ENCODE data around the gene ZNF135. TPM values are rescaled to one million over a fixed set of nuclear protein-coding genes. Genes with fewer than 3 reads are reported as not detected.

ZNF135 gene
- total and polyA plus RNA-seq, 5 donors from 2014 or later: 0.15 to 2.7 (median 0.82) TPM

- no peaks in the 10 kb centered on the region for H3K36me3 ChIP-seq (ENCODE audit: control insufficient read depth, insufficient read depth, low read length)
- H3K27ac ChIP-seq (ENCODE audit: insufficient read depth, low read length, poor library complexity, severe bottlenecking): no peak overlapping the region
- H3K4me1 Mint-ChIP-seq: peaks cover 0 to 3% (median 0%) of the 10 kb centered on the region in 4 donors
- DNase-seq (no peak), ATAC-seq (ENCODE audit: low read depth in 2 of 2) (no peak)
- no peak overlapping the region for H3K27ac Mint-ChIP-seq
- H3K9me3 ChIP-seq (ENCODE audit: control insufficient read depth in 2 of 2, low read length in 2 of 2): peaks cover 16 to 79% of the 10 kb centered on the region in 2 experiments
- H3K36me3 Mint-ChIP-seq: peaks cover 3% of the 10 kb centered on the region
- H3K4me1 ChIP-seq (ENCODE audit: control insufficient read depth, insufficient read depth, low read length, poor library complexity, severe bottlenecking): no peaks in the 10 kb centered on the region
- H3K27me3 Mint-ChIP-seq: no peaks in the 10 kb centered on the region
- no peaks in the 10 kb centered on the region for H3K27me3 ChIP-seq (ENCODE audit: control insufficient read depth, insufficient read depth, low read length)
- peaks cover 0 to 37% (median 3%) of the 10 kb centered on the region in 7 donors for H3K9me3 Mint-ChIP-seq
- H3K4me3 ChIP-seq (ENCODE audit: low read depth, low read length): no peak overlapping the region
- no peak overlapping the region for H3K4me3 Mint-ChIP-seq
These were observed 28.0 kb downstream of the ZNF135 start for GRCh38 chr19:58086825-58087710.

- Mint-ChIP-seq H3K4me1 (peaks cover 0 to 3% (median 0%) of the 10 kb centered on the region in 4 donors), H3K9me3 (peaks cover 0 to 36% (median 3%) of the 10 kb centered on the region in 7 donors), H3K27ac (no peak overlapping the region), H3K4me3 (no peak overlapping the region), H3K27me3 (no peaks in the 10 kb centered on the region), H3K36me3 (peaks cover 6% of the 10 kb centered on the region)
- no peaks in the 10 kb centered on the region for H3K4me1 ChIP-seq (ENCODE audit: control insufficient read depth, insufficient read depth, low read length, poor library complexity, severe bottlenecking)
- ATAC-seq (ENCODE audit: low read depth in 2 of 2) (no peak), DNase-seq (no peak)
- H3K4me3 ChIP-seq (ENCODE audit: low read depth, low read length): no peak overlapping the region
- H3K27me3 ChIP-seq (ENCODE audit: control insufficient read depth, insufficient read depth, low read length): no peaks in the 10 kb centered on the region
- H3K9me3 ChIP-seq (ENCODE audit: control insufficient read depth in 2 of 2, low read length in 2 of 2): peaks cover 9 to 77% of the 10 kb centered on the region in 2 experiments
- H3K27ac ChIP-seq (ENCODE audit: insufficient read depth, low read length, poor library complexity, severe bottlenecking): no peak overlapping the region
- no peaks in the 10 kb centered on the region for H3K36me3 ChIP-seq (ENCODE audit: control insufficient read depth, insufficient read depth, low read length)
These were observed 29.5 kb downstream of the ZNF135 start for GRCh38 chr19:58088521-58089052.

DNA sequence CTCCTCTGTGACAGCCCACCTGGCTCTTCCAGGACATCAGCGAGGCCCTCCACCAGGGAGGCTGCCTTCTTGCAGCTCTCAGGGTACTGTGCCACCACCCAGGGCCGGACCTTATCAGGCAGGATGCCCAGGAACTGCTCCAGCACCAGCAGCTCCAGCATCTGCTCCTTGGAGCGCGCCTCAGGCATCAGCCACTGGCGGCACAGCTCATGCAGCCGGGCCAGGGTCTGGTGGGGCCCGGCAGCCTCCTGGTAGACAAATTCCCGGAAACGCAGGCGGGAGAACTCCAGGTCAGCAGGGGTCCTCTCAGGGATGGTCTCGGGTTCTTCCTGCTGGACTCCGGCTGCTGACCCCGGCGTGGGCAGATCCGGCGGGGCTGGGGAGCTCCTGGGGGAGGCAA is 30.8 kb downstream of the ZNF135 start:
- Histone ChIP-seq H3K27ac (ENCODE audit: insufficient read depth, low read length, poor library complexity, severe bottlenecking) (no peak overlapping the region), H3K4me3 (ENCODE audit: low read depth, low read length) (no peak overlapping the region), H3K9me3 (ENCODE audit: control insufficient read depth in 2 of 2, low read length in 2 of 2) (peaks cover 5 to 72% of the 10 kb centered on the region in 2 experiments), H3K27me3 (ENCODE audit: control insufficient read depth, insufficient read depth, low read length) (no peaks in the 10 kb centered on the region), H3K36me3 (ENCODE audit: control insufficient read depth, insufficient read depth, low read length) (peaks cover under 1% of the 10 kb centered on the region), H3K4me1 (ENCODE audit: control insufficient read depth, insufficient read depth, low read length, poor library complexity, severe bottlenecking) (no peaks in the 10 kb centered on the region)
- Mint-ChIP-seq H3K27me3 (no peaks in the 10 kb centered on the region), H3K4me1 (peaks cover 0 to 3% (median 0%) of the 10 kb centered on the region in 4 donors), H3K4me3 (no peak overlapping the region), H3K36me3 (peaks cover 7% of the 10 kb centered on the region), H3K27ac (no peak overlapping the region), H3K9me3 (peaks cover 0 to 38% (median 3%) of the 10 kb centered on the region in 7 donors)
- no peak for ATAC-seq (ENCODE audit: low read depth in 2 of 2)
- DNase-seq: no peak

GRCh38 chr19:58091251-58091995 is 32.3 kb downstream of the ZNF135 start:
- Histone ChIP-seq H3K4me1 (ENCODE audit: control insufficient read depth, insufficient read depth, low read length, poor library complexity, severe bottlenecking) (no peaks in the 10 kb centered on the region), H3K9me3 (ENCODE audit: control insufficient read depth in 2 of 2, low read length in 2 of 2) (peaks cover 6 to 74% of the 10 kb centered on the region in 2 experiments), H3K27me3 (ENCODE audit: control insufficient read depth, insufficient read depth, low read length) (no peaks in the 10 kb centered on the region), H3K4me3 (ENCODE audit: low read depth, low read length) (no peak overlapping the region), H3K27ac (ENCODE audit: insufficient read depth, low read length, poor library complexity, severe bottlenecking) (no peak overlapping the region), H3K36me3 (ENCODE audit: control insufficient read depth, insufficient read depth, low read length) (peaks cover 4% of the 10 kb centered on the region)
- Mint-ChIP-seq H3K4me3 (no peak overlapping the region), H3K27me3 (no peaks in the 10 kb centered on the region), H3K27ac (no peak overlapping the region), H3K4me1 (peaks cover 0 to 7% (median 0%) of the 10 kb centered on the region in 4 donors), H3K36me3 (peaks cover 7% of the 10 kb centered on the region), H3K9me3 (peaks cover 0 to 45% (median 3%) of the 10 kb centered on the region in 7 donors)
- DNase-seq (no peak), ATAC-seq (ENCODE audit: low read depth in 2 of 2) (no peak)

DNA sequence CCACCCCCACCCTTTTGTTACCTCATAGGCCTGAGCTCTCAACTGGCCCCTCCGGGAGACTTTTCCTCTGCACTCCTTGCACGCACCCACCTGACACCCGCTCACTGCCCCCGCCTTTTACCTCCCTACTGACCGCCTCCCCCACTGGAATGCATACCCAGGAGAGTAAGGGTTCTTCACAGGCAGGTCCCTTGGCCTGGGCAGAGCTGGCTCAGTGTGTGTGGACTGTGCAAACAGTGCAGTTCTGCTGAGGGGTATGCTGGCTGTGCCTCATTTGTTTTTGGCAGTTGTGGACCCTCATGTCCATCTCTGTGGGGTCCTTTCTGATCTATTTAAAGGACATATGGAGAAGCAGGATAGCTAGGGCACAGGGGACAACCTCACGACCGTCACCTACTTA is 34.0 kb downstream of the ZNF135 start:
- H3K4me1 ChIP-seq (ENCODE audit: control insufficient read depth, insufficient read depth, low read length, poor library complexity, severe bottlenecking): peaks cover 6% of the 10 kb centered on the region
- peaks cover 0 to 47% (median 7%) of the 10 kb centered on the region in 7 donors for H3K9me3 Mint-ChIP-seq
- H3K27me3 ChIP-seq (ENCODE audit: control insufficient read depth, insufficient read depth, low read length): no peaks in the 10 kb centered on the region
- H3K27ac Mint-ChIP-seq: no peak overlapping the region
- H3K27ac ChIP-seq (ENCODE audit: insufficient read depth, low read length, poor library complexity, severe bottlenecking): no peak overlapping the region
- H3K4me3 ChIP-seq (ENCODE audit: low read depth, low read length): no peak overlapping the region
- ATAC-seq (ENCODE audit: low read depth in 2 of 2): no peak
- peaks cover 10 to 65% of the 10 kb centered on the region in 2 experiments for H3K9me3 ChIP-seq (ENCODE audit: control insufficient read depth in 2 of 2, low read length in 2 of 2)
- peaks cover 11% of the 10 kb centered on the region for H3K36me3 Mint-ChIP-seq
- H3K27me3 Mint-ChIP-seq: no peaks in the 10 kb centered on the region
- H3K36me3 ChIP-seq (ENCODE audit: control insufficient read depth, insufficient read depth, low read length): peaks cover 4% of the 10 kb centered on the region
- peak overlapping the region in 1 of 4 donors; percentile 31 for H3K4me3 Mint-ChIP-seq
- H3K4me1 Mint-ChIP-seq: peaks cover 0 to 15% (median 3%) of the 10 kb centered on the region in 4 donors
- DNase-seq: no peak

- no peak overlapping the region for H3K27ac ChIP-seq (ENCODE audit: insufficient read depth, low read length, poor library complexity, severe bottlenecking)
- H3K4me3 ChIP-seq (ENCODE audit: low read depth, low read length): no peak overlapping the region
- DNase-seq (no peak), ATAC-seq (ENCODE audit: low read depth in 2 of 2) (no peak)
- peaks cover 5 to 23% (median 8%) of the 10 kb centered on the region in 4 donors for H3K4me1 Mint-ChIP-seq
- H3K27me3 ChIP-seq (ENCODE audit: control insufficient read depth, insufficient read depth, low read length): no peaks in the 10 kb centered on the region
- H3K36me3 ChIP-seq (ENCODE audit: control insufficient read depth, insufficient read depth, low read length): peaks cover 4% of the 10 kb centered on the region
- H3K4me3 Mint-ChIP-seq: no peak overlapping the region
- peaks cover 0 to 44% (median 8%) of the 10 kb centered on the region in 7 donors for H3K9me3 Mint-ChIP-seq
- H3K27ac Mint-ChIP-seq: no peak overlapping the region
- H3K9me3 ChIP-seq (ENCODE audit: control insufficient read depth in 2 of 2, low read length in 2 of 2): peaks cover 19 to 66% of the 10 kb centered on the region in 2 experiments
- H3K4me1 ChIP-seq (ENCODE audit: control insufficient read depth, insufficient read depth, low read length, poor library complexity, severe bottlenecking): peaks cover 12% of the 10 kb centered on the region
- H3K36me3 Mint-ChIP-seq: peaks cover 15% of the 10 kb centered on the region
- H3K27me3 Mint-ChIP-seq: peaks cover 5% of the 10 kb centered on the region
These were observed 36.2 kb downstream of the ZNF135 start for GRCh38 chr19:58095328-58095727.

DNA sequence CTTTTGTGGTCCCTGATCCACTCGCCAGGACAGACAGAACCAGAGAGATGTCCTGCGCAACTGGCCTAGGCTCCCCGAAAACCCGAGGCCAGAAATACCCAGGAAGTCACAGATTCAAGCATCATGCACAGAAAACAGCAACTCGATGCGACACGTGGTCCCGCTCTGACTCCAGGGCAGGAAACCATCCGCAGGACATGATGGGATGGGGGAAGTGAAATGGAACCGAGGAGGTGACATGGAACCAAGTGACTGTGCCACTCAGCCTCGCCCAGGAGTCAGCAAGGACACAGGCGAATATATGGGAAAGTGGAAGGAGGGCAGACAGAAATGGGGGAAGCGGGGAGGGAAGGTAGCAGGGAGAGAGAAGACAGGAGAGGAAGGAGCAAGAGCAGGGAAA is 37.8 kb downstream of the ZNF135 start:
- Histone ChIP-seq H3K4me3 (ENCODE audit: low read depth, low read length) (no peak overlapping the region), H3K36me3 (ENCODE audit: control insufficient read depth, insufficient read depth, low read length) (peaks cover 4% of the 10 kb centered on the region), H3K27ac (ENCODE audit: insufficient read depth, low read length, poor library complexity, severe bottlenecking) (no peak overlapping the region), H3K27me3 (ENCODE audit: control insufficient read depth, insufficient read depth, low read length) (no peaks in the 10 kb centered on the region), H3K9me3 (ENCODE audit: control insufficient read depth in 2 of 2, low read length in 2 of 2) (peaks cover 19 to 64% of the 10 kb centered on the region in 2 experiments), H3K4me1 (ENCODE audit: control insufficient read depth, insufficient read depth, low read length, poor library complexity, severe bottlenecking) (peaks cover 12% of the 10 kb centered on the region)
- peaks cover 13% of the 10 kb centered on the region for H3K36me3 Mint-ChIP-seq
- peak overlapping the region; percentile 21 to 80 (median 72) for H3K4me3 Mint-ChIP-seq
- peaks cover 5 to 21% (median 8%) of the 10 kb centered on the region in 4 donors for H3K4me1 Mint-ChIP-seq
- H3K9me3 Mint-ChIP-seq: peaks cover 0 to 36% (median 8%) of the 10 kb centered on the region in 7 donors
- ATAC-seq (ENCODE audit: low read depth in 2 of 2): no peak
- peak overlapping the region; percentile 47 to 94 (median 61) for H3K27ac Mint-ChIP-seq
- peaks cover 5% of the 10 kb centered on the region for H3K27me3 Mint-ChIP-seq
- no peak for DNase-seq
